Urothelium cell line (cell line): Measurements from ENCODE around the gene PHRF1.
"Not testable (repeated sequence)": the region's sequence is repeated elsewhere in the genome, so short reads cannot be mapped to it uniquely, and the experiment has no call there.

Source experiments
- DNase-seq: peaks from one replicate; pipeline ENCODE4 v3.0.0; 2011; ENCODE audit warnings: low spot score, mixed read lengths
- FAIRE-seq: peaks from 2 replicates; lab custom pipeline; 2011; peaks lifted over from hg19 to GRCh38; lab: Jason Lieb, UNC

The PHRF1 gene

GRCh38 chr11:626475-627307 lies 50.4 kb downstream of the PHRF1 start, which contains the start of gene SCT:
Gene SCT, minus strand, starts transcription at chr11:627181. Its CDS starts 38 bp downstream, at chr11:627143.
- DNase-seq = no peak
- no peak for FAIRE-seq

DNA sequence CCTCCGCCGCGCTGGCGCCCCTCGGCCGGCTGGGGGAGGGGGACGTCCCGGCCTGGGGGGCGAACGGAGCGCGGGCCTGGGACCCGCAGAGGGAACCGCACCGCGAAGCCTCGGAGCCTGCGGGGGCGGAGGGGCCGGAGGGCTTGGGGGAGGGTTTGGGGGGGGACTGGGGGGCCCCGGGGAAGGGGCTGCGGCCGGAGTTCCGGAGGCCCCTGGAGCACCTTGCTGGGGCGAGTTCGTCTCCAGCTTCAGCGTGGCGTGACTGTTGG lies 51.0 kb downstream of the PHRF1 start:
- DNase-seq = no peak

DNA sequence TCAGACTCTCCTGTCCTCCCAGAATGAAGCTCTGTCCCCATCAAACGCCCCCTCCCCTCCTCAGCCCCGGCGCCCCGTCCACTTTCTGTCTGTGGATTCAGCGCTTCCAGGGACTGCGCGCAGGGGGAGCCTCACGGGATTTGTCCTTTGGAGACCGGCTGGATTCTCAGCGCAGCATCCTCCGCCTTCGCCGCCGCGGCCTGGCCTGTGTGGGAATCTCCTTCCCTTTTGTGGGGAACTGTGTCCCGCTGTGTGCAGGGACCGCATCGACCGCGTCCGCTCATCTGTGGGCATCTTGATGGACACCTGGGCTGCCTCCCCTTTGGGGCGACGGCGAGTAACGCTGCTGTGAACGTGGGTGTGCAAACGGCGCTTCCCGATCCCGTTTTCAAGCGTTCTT lies 51.8 kb downstream of the PHRF1 start:
- FAIRE-seq = no peak
- DNase-seq = no peak

More for the DNA sequence above, 51.0 kb downstream of the PHRF1 start:
- FAIRE-seq = no peak

- no peak for FAIRE-seq
- no peak for DNase-seq
These were observed 52.9 kb downstream of the PHRF1 start for GRCh38 chr11:629237-629583.

- FAIRE-seq (no peak), DNase-seq (no peak)
These were observed 54.6 kb downstream of the PHRF1 start for GRCh38 chr11:630871-631270.

DNA sequence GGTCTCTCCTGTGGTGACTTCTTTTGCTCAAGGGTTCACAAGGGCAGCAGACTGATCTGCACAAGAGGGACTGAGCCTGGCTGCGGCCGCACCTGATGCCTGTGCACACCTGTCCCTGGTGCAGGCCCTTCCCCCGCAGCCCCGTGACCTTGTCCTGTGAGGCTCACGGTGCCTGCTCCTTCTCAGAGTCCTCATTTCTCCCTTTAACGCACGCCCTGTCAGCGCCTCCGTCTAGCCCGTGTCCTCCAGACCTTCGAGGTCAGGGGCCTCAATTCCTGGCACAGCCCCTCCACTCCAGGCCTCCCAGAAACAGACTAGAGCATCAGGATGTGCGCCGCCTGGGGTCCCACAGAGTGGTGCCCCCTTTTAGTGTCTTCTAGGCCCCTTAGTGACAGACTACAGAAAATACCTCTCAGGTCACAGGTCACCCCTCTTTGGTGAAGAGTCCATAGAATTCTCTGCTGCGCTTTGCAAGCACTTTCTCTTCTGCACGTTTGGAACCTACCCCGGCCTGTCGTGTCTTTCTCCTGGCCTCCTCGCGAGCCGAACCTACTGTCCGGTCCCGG lies 59.8 kb downstream of the PHRF1 start:
- FAIRE-seq = no peak
- DNase-seq = no peak

DNA sequence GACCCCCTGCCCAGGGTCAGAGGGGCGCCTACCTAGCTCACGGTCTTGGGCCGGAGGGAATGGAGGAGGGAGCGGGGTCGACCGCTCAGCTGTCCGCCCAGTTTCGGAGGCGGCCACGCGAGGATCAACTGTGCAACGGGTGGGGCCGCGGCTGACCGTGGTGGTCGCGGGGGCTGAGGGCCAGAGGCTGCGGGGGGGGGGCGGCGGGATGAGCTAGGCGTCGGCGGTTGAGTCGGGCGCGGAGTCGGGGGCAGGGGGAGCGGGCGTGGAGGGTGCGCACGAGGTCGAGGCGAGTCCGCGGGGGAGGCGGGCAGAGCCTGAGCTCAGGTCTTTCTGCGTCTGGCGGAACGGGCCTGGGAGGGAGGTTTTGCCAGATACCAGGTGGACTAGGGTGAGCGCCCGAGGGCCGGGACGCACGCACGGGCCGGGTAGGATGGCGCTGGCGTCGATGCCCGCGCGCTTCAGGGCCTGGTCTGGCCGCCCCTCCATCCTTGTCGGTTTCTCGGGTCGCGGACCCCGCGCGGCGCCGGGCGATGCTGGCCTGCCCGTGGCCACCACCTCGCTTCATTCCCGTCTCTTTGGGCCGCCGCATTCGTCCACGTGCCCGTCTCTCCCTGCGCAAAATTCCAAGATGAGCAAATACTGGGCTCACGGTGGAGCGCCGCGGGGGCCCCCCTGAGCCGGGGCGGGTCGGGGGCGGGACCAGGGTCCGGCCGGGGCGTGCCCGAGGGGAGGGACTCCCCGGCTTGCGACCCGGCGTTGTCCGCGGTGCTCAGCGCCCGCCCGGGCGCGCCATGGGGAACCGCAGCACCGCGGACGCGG lies 60.5 kb downstream of the PHRF1 start, which contains the start of gene DRD4:
Gene DRD4 (plus strand): TSS at position 759 of the 822 bp plus-strand sequence. CDS start 36 bp downstream, at position 795.
- FAIRE-seq = no peak
- DNase-seq = no peak

DNA sequence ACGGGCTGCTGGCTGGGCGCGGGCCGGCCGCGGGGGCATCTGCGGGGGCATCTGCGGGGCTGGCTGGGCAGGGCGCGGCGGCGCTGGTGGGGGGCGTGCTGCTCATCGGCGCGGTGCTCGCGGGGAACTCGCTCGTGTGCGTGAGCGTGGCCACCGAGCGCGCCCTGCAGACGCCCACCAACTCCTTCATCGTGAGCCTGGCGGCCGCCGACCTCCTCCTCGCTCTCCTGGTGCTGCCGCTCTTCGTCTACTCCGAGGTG lies 61.0 kb downstream of the PHRF1 start:
- no peak for DNase-seq
- no peak for FAIRE-seq

- FAIRE-seq = no peak
- no peak for DNase-seq
These were observed 61.6 kb downstream of the PHRF1 start for GRCh38 chr11:637593-638521.

- no peak for FAIRE-seq
- DNase-seq = no peak
These were observed 62.5 kb downstream of the PHRF1 start for GRCh38 chr11:638631-639331.

DNA sequence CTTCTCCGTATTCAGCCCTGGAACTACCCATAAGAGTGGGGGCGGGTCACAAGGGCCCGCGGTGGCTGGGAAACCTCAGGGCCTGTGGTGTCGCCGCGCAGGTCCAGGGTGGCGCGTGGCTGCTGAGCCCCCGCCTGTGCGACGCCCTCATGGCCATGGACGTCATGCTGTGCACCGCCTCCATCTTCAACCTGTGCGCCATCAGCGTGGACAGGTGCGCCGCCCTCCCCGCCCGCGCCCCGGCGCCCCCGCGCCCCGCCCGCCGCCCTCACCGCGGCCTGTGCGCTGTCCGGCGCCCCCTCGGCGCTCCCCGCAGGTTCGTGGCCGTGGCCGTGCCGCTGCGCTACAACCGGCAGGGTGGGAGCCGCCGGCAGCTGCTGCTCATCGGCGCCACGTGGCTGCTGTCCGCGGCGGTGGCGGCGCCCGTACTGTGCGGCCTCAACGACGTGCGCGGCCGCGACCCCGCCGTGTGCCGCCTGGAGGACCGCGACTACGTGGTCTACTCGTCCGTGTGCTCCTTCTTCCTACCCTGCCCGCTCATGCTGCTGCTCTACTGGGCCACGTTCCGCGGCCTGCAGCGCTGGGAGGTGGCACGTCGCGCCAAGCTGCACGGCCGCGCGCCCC lies 63.2 kb downstream of the PHRF1 start:
- FAIRE-seq (no peak), DNase-seq (no peak)

DNA sequence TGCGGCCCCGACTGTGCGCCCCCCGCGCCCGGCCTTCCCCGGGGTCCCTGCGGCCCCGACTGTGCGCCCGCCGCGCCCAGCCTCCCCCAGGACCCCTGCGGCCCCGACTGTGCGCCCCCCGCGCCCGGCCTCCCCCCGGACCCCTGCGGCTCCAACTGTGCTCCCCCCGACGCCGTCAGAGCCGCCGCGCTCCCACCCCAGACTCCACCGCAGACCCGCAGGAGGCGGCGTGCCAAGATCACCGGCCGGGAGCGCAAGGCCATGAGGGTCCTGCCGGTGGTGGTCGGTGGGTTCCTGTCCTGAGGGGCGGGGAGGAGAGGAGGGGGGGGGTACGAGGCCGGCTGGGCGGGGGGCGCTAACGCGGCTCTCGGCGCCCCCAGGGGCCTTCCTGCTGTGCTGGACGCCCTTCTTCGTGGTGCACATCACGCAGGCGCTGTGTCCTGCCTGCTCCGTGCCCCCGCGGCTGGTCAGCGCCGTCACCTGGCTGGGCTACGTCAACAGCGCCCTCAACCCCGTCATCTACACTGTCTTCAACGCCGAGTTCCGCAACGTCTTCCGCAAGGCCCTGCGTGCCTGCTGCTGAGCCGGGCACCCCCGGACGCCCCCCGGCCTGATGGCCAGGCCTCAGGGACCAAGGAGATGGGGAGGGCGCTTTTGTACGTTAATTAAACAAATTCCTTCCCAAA lies 63.9 kb downstream of the PHRF1 start:
- FAIRE-seq = no peak
- no peak for DNase-seq

- DNase-seq = no peak
- FAIRE-seq = no peak
These were observed 65.6 kb downstream of the PHRF1 start for GRCh38 chr11:641806-642370.

- DNase-seq (no peak), FAIRE-seq (no peak)
These were observed 67.1 kb downstream of the PHRF1 start for GRCh38 chr11:643366-643765.

GRCh38 chr11:643849-644738 lies 67.8 kb downstream of the PHRF1 start:
- FAIRE-seq (no peak), DNase-seq (no peak)

DNA sequence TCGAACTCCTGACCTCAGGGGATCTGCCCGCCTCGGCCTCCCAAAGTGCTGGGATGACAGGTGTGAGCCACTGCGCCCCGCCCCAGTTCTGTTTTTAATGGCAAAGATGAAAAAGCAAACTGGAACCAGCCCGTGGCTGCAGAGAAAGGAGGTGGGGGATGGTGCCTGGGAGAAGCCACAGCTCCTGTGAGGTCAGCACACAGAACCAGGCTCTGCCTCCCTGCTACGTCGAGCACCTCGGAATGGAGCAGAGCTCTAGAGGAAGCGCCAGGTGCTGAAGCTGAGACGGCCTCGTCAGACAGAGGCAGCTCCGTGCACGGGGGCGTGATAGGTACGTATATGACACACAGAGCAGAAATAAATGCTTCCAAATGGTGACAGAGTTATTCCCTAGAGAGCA lies 69.3 kb downstream of the PHRF1 start:
- DNase-seq = no peak
- FAIRE-seq = no peak

GRCh38 chr11:646214-646613 lies 69.9 kb downstream of the PHRF1 start:
- FAIRE-seq (no peak), DNase-seq (no peak)

- DNase-seq, FAIRE-seq: not testable (repeated sequence)
These were observed 71.4 kb downstream of the PHRF1 start for GRCh38 chr11:647672-648158.
